Stimulated activated CD8-positive, alpha-beta memory T cell treated with anti-CD3 and anti-CD28 coated beads, Interleukin-7, amount 100 ng/mL, for 48 hours (primary cell): ENCODE data around the gene CCL25.
"Not testable (repeated sequence)": the region's sequence is repeated elsewhere in the genome, so short reads cannot be mapped to it uniquely, and the experiment has no call there.

Source experiments
- DNase-seq, 2 donors: peaks; one replicate each; pipeline ENCODE4 v3.0.0-alpha.2; 2020; ENCODE audit warnings: low read depth in 1 of 2; ENCODE audit errors: extremely low read depth in 1 of 2

The CCL25 gene

GRCh38 chr19:8052464-8052859, at the start of gene CCL25:
CCL25 (plus strand) TSS chr19:8052760; CDS start chr19:8053050, 290 bp downstream.
- DNase-seq, result no peak

GRCh38 chr19:8004001-8004400, 48.6 kb upstream of the CCL25 start:
- DNase-seq, result no peak

GRCh38 chr19:8004723-8005513, 47.6 kb upstream of the CCL25 start:
- DNase-seq, result no peak

- peak; percentile 78 to 86 for DNase-seq
Observed at GRCh38 chr19:8005534-8006256, 46.9 kb upstream of the CCL25 start, which contains the start of gene ELAVL1. ELAVL1 (minus strand) TSS chr19:8005641; CDS start chr19:7991815, 13,826 bp downstream.

- DNase-seq, result no peak
Observed at GRCh38 chr19:8017808-8018207, 34.8 kb upstream of the CCL25 start.

GRCh38 chr19:8020681-8021080, 31.9 kb upstream of the CCL25 start:
- no peak for DNase-seq

- DNase-seq, result no peak
Observed at GRCh38 chr19:8021374-8021773, 31.2 kb upstream of the CCL25 start.

GRCh38 chr19:8022275-8022674, 30.3 kb upstream of the CCL25 start:
- no peak for DNase-seq

GRCh38 chr19:8023371-8023770, 29.2 kb upstream of the CCL25 start:
- no peak for DNase-seq

- DNase-seq, result not testable (repeated sequence)
Observed at GRCh38 chr19:8024256-8024655, 28.3 kb upstream of the CCL25 start.

GRCh38 chr19:8025316-8025715, 27.2 kb upstream of the CCL25 start:
- DNase-seq, result no peak

- DNase-seq, result no peak
Observed at GRCh38 chr19:8028951-8029491, 23.5 kb upstream of the CCL25 start.

- no peak for DNase-seq
Observed at GRCh38 chr19:8030960-8031359, 21.6 kb upstream of the CCL25 start.

- DNase-seq, result not testable (repeated sequence)
Observed at GRCh38 chr19:8033287-8034177, 19.0 kb upstream of the CCL25 start.

GRCh38 chr19:8034178-8034525, 18.4 kb upstream of the CCL25 start:
- no peak for DNase-seq

- DNase-seq, result no peak
Observed at GRCh38 chr19:8036434-8037099, 16.0 kb upstream of the CCL25 start.

GRCh38 chr19:8038815-8039214, 13.7 kb upstream of the CCL25 start:
- DNase-seq, result no peak

GRCh38 chr19:8039231-8039630, 13.3 kb upstream of the CCL25 start:
- no peak for DNase-seq

GRCh38 chr19:8041531-8041931, 11.0 kb upstream of the CCL25 start:
- DNase-seq, result no peak

- DNase-seq, result no peak
Observed at GRCh38 chr19:8042900-8043299, 9.7 kb upstream of the CCL25 start.
